ENCODE results near the gene CLDN6.

CLDN6 gene

DNA sequence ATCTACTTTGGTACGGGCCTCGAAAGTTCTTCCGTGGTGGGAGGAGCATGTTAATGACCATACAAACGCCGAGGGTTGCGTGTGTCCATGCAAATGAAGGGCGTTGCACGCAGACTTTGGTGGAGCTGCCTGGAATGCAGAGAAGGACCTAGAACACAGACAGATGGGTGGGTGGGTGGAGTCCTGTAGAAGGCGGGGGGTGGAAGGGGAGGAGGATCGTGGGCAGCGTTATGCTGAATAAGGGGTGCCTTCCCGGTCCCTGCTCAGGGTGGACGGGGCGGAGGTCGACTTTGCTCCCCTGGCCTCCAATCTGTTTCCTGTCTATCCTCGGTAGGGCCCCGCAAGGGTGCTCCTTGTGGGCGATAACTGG, 49.6 kb downstream of the CLDN6 start:
- DNase-seq = no peak

DNA sequence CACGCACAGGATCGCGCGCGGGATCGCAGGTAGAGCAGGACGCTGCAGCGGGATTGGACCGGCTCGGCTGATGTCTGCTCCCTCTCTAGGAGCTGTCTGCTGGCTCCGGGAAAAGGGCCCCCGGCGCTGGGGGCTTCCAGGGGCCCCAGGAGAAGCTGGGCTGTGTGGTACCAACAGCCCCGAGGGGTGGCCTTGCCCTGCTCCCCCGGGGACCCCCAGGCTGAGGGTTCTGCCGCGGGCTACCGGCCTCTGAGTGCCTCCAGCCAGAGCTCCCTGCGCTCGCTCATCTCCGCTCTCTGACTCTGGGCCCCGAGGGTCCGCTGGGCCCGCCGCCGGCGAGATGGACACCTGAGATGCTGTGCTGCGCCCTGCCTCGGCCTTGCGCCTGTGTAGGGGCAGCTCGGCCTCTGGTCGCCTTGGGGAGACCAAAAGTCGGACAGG, 50.2 kb downstream of the CLDN6 start:
- DNase-seq = no peak

DNA sequence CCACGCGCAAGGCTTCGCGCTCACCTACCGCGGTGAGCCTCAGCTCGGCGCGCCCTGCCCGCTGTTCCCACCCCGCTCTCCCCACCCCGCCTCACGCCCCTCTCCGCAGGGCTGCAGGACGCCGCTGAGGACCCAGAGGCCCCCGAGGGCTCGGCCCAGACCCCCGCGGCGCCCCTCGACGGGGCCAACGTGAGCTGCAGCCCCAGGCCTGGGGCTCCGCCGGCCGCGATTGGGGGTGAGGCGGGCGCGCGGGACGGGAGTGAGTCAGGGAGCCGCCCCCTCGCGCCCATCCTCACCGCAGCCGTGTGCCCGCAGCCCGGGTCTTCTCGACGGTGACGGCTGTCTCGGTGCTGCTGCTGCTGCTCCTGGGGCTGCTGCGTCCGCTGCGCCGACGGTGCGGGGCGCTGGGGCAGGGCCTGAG, 50.8 kb downstream of the CLDN6 start:
- no peak for DNase-seq

DNA sequence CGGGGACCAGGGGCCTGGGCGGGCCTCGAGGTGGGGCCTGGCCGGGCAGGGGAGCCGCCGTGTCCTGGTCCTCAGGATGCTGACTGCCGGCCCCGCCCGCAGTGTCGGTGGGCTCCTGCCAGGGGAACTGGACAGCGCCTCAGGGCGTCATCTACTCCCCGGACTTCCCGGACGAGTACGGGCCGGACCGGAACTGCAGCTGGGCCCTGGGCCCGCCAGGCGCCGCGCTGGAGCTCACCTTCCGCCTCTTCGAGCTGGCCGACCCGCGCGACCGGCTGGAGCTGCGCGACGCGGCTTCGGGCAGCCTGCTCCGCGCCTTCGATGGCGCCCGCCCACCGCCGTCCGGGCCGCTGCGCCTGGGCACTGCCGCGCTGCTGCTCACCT, 51.2 kb downstream of the CLDN6 start:
- DNase-seq = no peak

DNA sequence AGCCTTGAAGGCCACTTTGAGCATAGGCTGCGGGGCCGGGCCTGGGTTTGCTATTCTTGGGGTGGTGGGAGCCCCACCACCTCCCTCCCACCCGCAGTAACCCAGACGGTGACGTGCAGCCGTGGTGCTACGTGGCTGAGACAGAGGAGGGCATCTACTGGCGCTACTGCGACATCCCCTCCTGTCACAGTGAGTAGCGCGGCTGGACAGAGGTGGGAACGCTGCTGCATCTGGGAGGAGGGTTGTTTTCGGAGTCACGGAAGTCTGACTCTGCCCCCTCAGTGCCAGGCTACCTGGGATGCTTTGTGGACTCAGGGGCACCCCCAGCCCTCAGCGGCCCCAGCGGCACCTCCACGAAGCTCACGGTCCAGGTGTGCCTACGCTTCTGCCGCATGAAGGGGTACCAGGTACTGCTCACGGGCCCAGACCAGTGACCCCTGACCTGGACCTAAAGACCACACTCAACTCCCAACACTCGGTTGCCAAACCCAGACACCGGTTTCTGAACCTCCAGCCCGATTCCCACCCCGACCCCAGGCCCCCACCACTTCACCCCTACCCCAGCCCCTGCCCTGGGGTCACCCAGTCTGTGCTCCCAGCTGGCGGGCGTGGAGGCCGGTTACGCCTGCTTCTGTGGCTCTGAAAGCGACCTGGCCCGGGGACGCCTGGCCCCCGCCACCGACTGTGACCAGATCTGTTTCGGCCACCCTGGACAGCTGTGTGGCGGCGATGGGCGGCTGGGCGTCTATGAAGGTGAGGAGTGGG, 51.8 kb downstream of the CLDN6 start:
- DNase-seq = no peak

Data from COR-L47 (cell line).